Panc1 (cell line): ENCODE data around the gene ZNF785. TPM values are rescaled to one million over a fixed set of nuclear protein-coding genes. Genes with fewer than 3 reads are reported as not detected.

Experiments used
- ATAC-seq: fragments of 200-7000 bp; cut with Tn5 transposase; 2 replicates; pipeline ENCODE4 v1.9.1; 2020; ENCODE audit warnings: mild to moderate bottlenecking, moderate library complexity
- BruUV-seq: library from RNA; stranded (reverse); fragments of 400-500 nt; replicated peaks from 2 replicates; lab custom pipeline; 2021; lab: Mats Ljungman, UMichigan
- CTCF ChIA-PET: fragments of 300-600 bp; sonication (Branson Sonifier 250); formaldehyde crosslinking; loops from one replicate; lab custom pipeline; 2022; ENCODE audit warnings: antibody characterized with exemption; lab: Charles Lee
- POLR2A ChIA-PET: fragments of 300-600 bp; sonication (Branson Sonifier 250); formaldehyde crosslinking; loops from one replicate; lab custom pipeline; 2022; ENCODE audit warnings: antibody characterized with exemption; lab: Charles Lee
- DNase-seq: peaks from one replicate; pipeline ENCODE4 v3.0.0-alpha.2; 2010; ENCODE audit warnings: low read depth, low spot score
- H3K27ac ChIP-seq: 2 replicates; pipeline ENCODE4 v1.5.1; 2011; ENCODE audit warnings: mild to moderate bottlenecking, low read length, inconsistent platforms
- H3K27me3 ChIP-seq: fragments of 200-500 bp; sonication (Bioruptor generic); 2 replicates; pipeline ENCODE4 v1.6.0; 2014; ENCODE audit warnings: low read length, inconsistent platforms; ENCODE audit not compliant: control insufficient read depth, insufficient read depth
- H3K36me3 ChIP-seq: fragments of 200-500 bp; sonication (Bioruptor generic); 2 replicates; pipeline ENCODE4 v1.5.1; 2014; ENCODE audit warnings: inconsistent platforms, mild to moderate bottlenecking, low read length, moderate library complexity; ENCODE audit not compliant: control insufficient read depth, insufficient read depth
- H3K4me1 ChIP-seq: 2 replicates; pipeline ENCODE4 v1.5.1; 2011; ENCODE audit warnings: inconsistent platforms, mild to moderate bottlenecking, low read length, moderate library complexity; ENCODE audit not compliant: control insufficient read depth, insufficient read depth
- H3K4me3 ChIP-seq, 2 experiments: 2 replicates each; pipeline ENCODE4 v1.5.1; 2011 to 2012; ENCODE audit warnings: low read depth in 2 of 2, low read length in 2 of 2, mild to moderate bottlenecking in 2 of 2, inconsistent platforms in 1 of 2, moderate library complexity in 1 of 2
- H3K9me3 ChIP-seq: fragments of 200-500 bp; sonication (Bioruptor generic); 2 replicates; pipeline ENCODE4 v1.5.1; 2014; ENCODE audit warnings: low read depth, mild to moderate bottlenecking, inconsistent platforms, low read length, moderate library complexity; ENCODE audit not compliant: control insufficient read depth, insufficient read depth
- CTCF ChIP-seq: fragments of 450-650 bp; IDR thresholded peaks from 2 replicates; pipeline ENCODE4 v1.5.1; 2017; ENCODE audit warnings: mild to moderate bottlenecking
- POLR2AphosphoS5 ChIP-seq: IDR thresholded peaks from 2 replicates; pipeline ENCODE4 v1.6.1; 2012; ENCODE audit warnings: mild to moderate bottlenecking, low read depth, low read length, moderate library complexity
- REST ChIP-seq, 2 experiments: IDR thresholded peaks; 2 replicates each; pipeline ENCODE4 v1.6.1; 2011 to 2012; ENCODE audit warnings: low read depth in 2 of 2, control low read depth in 1 of 2, low read length in 1 of 2, mild to moderate bottlenecking in 1 of 2, moderate library complexity in 1 of 2; ENCODE audit not compliant: insufficient read depth in 1 of 2
- SIN3A ChIP-seq: IDR thresholded peaks from 2 replicates; pipeline ENCODE4 v1.6.1; 2012; ENCODE audit warnings: low read depth, mild to moderate bottlenecking, low read length, moderate library complexity, borderline replicate concordance; ENCODE audit not compliant: insufficient read depth
- TCF7L2 ChIP-seq: IDR thresholded peaks from 2 replicates; pipeline ENCODE4 v1.6.1; 2011; ENCODE audit warnings: mild to moderate bottlenecking, low read depth, low read length, inconsistent platforms
- in situ Hi-C: cut with HindIII; loops from 2 replicates; pipeline ENCODE4 v1.10.0; 2016; ENCODE audit warnings: low sequenced_read_pairs, low pct_unique_long_range_greater_than_20kb
- intact Hi-C: fragments of 100-400 bp; cut with micrococcal nuclease; formaldehyde crosslinking; loops from one replicate; pipeline ENCODE4 v1.10.0; 2022; ENCODE audit not compliant: unreplicated experiment
- total RNA-seq: library from RNA; stranded (reverse); gene quantifications from one replicate; pipeline ENCODE4 v1.2.1, GENCODE V29; 2021; ENCODE audit not compliant: unreplicated experiment

Gene ZNF785
- total RNA-seq, 1 experiment from 2014 or later: 6.2 TPM

- intact Hi-C loops (no loop called here), in situ Hi-C loops (no loop called here)
- no peak for ATAC-seq
- H3K4me1 ChIP-seq: peaks cover 3% of the 10 kb centered on the region; the same call in 1 of the 2 replicates
- BruUV-seq: no TSS peak
- ChIA-PET POLR2A (no interaction called here), CTCF (interaction anchor here (0.6 kb wide), 1 partner anchor 26 kb away, joined by 3 read pairs; no protein-coding TSS in a partner anchor)
- no peak for DNase-seq
- peaks cover 3% of the 10 kb centered on the region; the same call in 1 of the 2 replicates for H3K36me3 ChIP-seq
- no peaks in the 10 kb centered on the region for H3K9me3 ChIP-seq
- no peak overlapping the region for H3K4me3 ChIP-seq
- TF ChIP-seq REST (IDR thresholded peaks at IDR 0.05; ENCODE audit: insufficient read depth in 1 of 2, low read depth in 2 of 2, low read length in 1 of 2) (no peak), CTCF (no peak), TCF7L2 (no peak), POLR2AphosphoS5 (no peak), SIN3A (no peak)
- no peaks in the 10 kb centered on the region for H3K27me3 ChIP-seq
- H3K27ac ChIP-seq: no peak overlapping the region
Observed at GRCh38 chr16:30600929-30601328, 15.4 kb upstream of the ZNF785 start.

- no peak for TF ChIP-seq POLR2AphosphoS5
- TF ChIP-seq REST (IDR thresholded peaks at IDR 0.05; ENCODE audit: insufficient read depth in 1 of 2, low read depth in 2 of 2, low read length in 1 of 2): no peak
- no peak for TF ChIP-seq CTCF
- no peak for TF ChIP-seq TCF7L2
- TF ChIP-seq SIN3A: no peak
- peaks cover 3% of the 10 kb centered on the region; the same call in 1 of the 2 replicates for H3K4me1 ChIP-seq
- no peak for ATAC-seq
Observed at GRCh38 chr16:30600215-30600614, 14.7 kb upstream of the ZNF785 start.

More at GRCh38 chr16:30600215-30600614, 14.7 kb upstream of the ZNF785 start:
- no TSS peak for BruUV-seq
- H3K36me3 ChIP-seq: peaks cover 3% of the 10 kb centered on the region; the same call in 1 of the 2 replicates
- in situ Hi-C loops (no loop called here), intact Hi-C loops (no loop called here)
- DNase-seq: no peak
- H3K27ac ChIP-seq: no peak overlapping the region; the same call in 1 of the 2 replicates
- no peaks in the 10 kb centered on the region for H3K27me3 ChIP-seq
- CTCF ChIA-PET: no interaction called here
- POLR2A ChIA-PET: interaction anchor here (0.6 kb wide), 1 partner anchor 139 kb away, joined by 5 read pairs; no protein-coding TSS in a partner anchor
- H3K9me3 ChIP-seq: no peaks in the 10 kb centered on the region
- H3K4me3 ChIP-seq: no peak overlapping the region
